GM12878 (cell line): Measurements from ENCODE around the gene GTPBP6. TPM values are rescaled to one million over a fixed set of nuclear protein-coding genes. Genes with fewer than 3 reads are reported as not detected.

Experiments used
- ATAC-seq: fragments of 200-7000 bp; cut with Tn5 transposase; 3 replicates; pipeline ENCODE4 v1.9.1; 2020; ENCODE audit warnings: mild to moderate bottlenecking, moderate library complexity
- BruUV-seq: library from RNA; stranded (reverse); fragments of 400-500 nt; replicated peaks from 2 replicates; lab custom pipeline; 2021; lab: Mats Ljungman, UMichigan
- CTCF ChIA-PET: fragments of 300-600 bp; sonication (Branson Sonifier 250); formaldehyde crosslinking; extraction: SDS; loops from one replicate; lab custom pipeline; 2021; ENCODE audit warnings: inconsistent platforms; lab: Yijun Ruan, JAX
- POLR2A ChIA-PET: fragments of 350-600 bp; formaldehyde crosslinking; extraction: SDS; loops from one replicate; lab custom pipeline; 2021; ENCODE audit warnings: inconsistent platforms; lab: Charles Lee
- RAD21 ChIA-PET: fragments of 300-600 bp; sonication (Branson Sonifier 250); formaldehyde crosslinking; loops from one replicate; lab custom pipeline; 2023; ENCODE audit warnings: antibody characterized with exemption; ENCODE audit not compliant: unreplicated experiment; lab: Charles Lee
- SMC1A ChIA-PET: fragments of 300-600 bp; sonication (Branson Sonifier 250); formaldehyde crosslinking; loops from one replicate; lab custom pipeline; 2023; ENCODE audit not compliant: unreplicated experiment, uncharacterized antibody; lab: Charles Lee
- DNase-seq: peaks from one replicate; pipeline ENCODE4 v3.0.0-alpha.2; 2011; ENCODE audit warnings: low read depth, low spot score
- FAIRE-seq: peaks from 3 replicates; lab custom pipeline; 2011; peaks lifted over from hg19 to GRCh38; lab: Jason Lieb, UNC
- H2AFZ ChIP-seq: 2 replicates; pipeline ENCODE4 v1.6.0; 2011; ENCODE audit warnings: low read depth, low read length, control low read depth; ENCODE audit not compliant: control insufficient read depth
- H3K27ac ChIP-seq: 2 replicates; pipeline ENCODE4 v1.5.1; 2011; ENCODE audit warnings: control low read depth; ENCODE audit not compliant: control insufficient read depth, insufficient read depth
- H3K27me3 ChIP-seq, 2 experiments: replicated peaks in 1 of 2; 2 replicates each; pipeline versions ENCODE4 v1.6.0 to v1.6.1; 2011; ENCODE audit warnings: low read length in 1 of 2; ENCODE audit not compliant: control insufficient read depth in 2 of 2, insufficient read depth in 2 of 2
- H3K36me3 ChIP-seq, 2 experiments: 2 replicates each; pipeline ENCODE4 v1.5.1; 2011; ENCODE audit warnings: low read length in 1 of 2; ENCODE audit not compliant: control insufficient read depth in 2 of 2, insufficient read depth in 2 of 2
- H3K4me1 ChIP-seq: 2 replicates; pipeline ENCODE4 v1.6.1; 2011; ENCODE audit warnings: mild to moderate bottlenecking, low read length, moderate library complexity, mixed read lengths; ENCODE audit not compliant: control insufficient read depth, insufficient read depth
- H3K4me2 ChIP-seq: 2 replicates; pipeline ENCODE4 v1.6.0; 2011; ENCODE audit warnings: control low read depth; ENCODE audit not compliant: control insufficient read depth, insufficient read depth
- H3K4me3 ChIP-seq: fragments of 200-600 bp; sonication (generic); 2 replicates; pipeline ENCODE4 v1.5.1; 2016
- H3K79me2 ChIP-seq: 2 replicates; pipeline ENCODE4 v1.6.0; 2011; ENCODE audit warnings: low read length; ENCODE audit not compliant: control insufficient read depth, insufficient read depth
- H3K9ac ChIP-seq: 2 replicates; pipeline ENCODE4 v1.8.0; 2011; ENCODE audit warnings: low read length, control low read depth, mixed read lengths; ENCODE audit not compliant: control insufficient read depth, insufficient read depth
- H3K9me3 ChIP-seq: replicated peaks from 3 replicates; pipeline ENCODE4 v1.5.1; 2011; ENCODE audit warnings: mild to moderate bottlenecking, low read length; ENCODE audit not compliant: control insufficient read depth, insufficient read depth
- H4K20me1 ChIP-seq: 2 replicates; pipeline ENCODE4 v1.6.0; 2011; ENCODE audit not compliant: control insufficient read depth, insufficient read depth
- ESRRA ChIP-seq: IDR thresholded peaks from 2 replicates; pipeline ENCODE4 v1.6.1; 2012; ENCODE audit warnings: mild to moderate bottlenecking, low read length, improper control_type of control experiment
- GATAD2B ChIP-seq: fragments of 450-650 bp; conservative IDR thresholded peaks from 2 replicates; pipeline ENCODE4 v1.6.1; 2017; ENCODE audit warnings: low read depth, mild to moderate bottlenecking, moderate library complexity
- LARP7 ChIP-seq: fragments of 450-650 bp; IDR thresholded peaks from 2 replicates; pipeline ENCODE4 v1.6.1; 2017; ENCODE audit warnings: mild to moderate bottlenecking
- NRF1 ChIP-seq: conservative IDR thresholded peaks from 2 replicates; pipeline ENCODE4 v1.6.1; 2011; ENCODE audit warnings: mild to moderate bottlenecking, low read depth, low read length, improper control_type of control experiment
- PML ChIP-seq: IDR thresholded peaks from 2 replicates; pipeline ENCODE4 v1.6.1; 2012; ENCODE audit warnings: low read length, inconsistent platforms
- RB1 ChIP-seq: fragments of 450-650 bp; formaldehyde crosslinking; IDR thresholded peaks from 2 replicates; pipeline ENCODE4 v1.6.1; 2017; ENCODE audit warnings: mild to moderate bottlenecking, borderline replicate concordance
- SMAD5 ChIP-seq: IDR thresholded peaks from 2 replicates; pipeline ENCODE4 v1.6.1; 2016; ENCODE audit warnings: antibody characterized with exemption, low read depth
- TAF1 ChIP-seq: IDR thresholded peaks from 2 replicates; pipeline ENCODE4 v1.6.1; 2011; ENCODE audit warnings: mild to moderate bottlenecking, low read depth, low read length, borderline replicate concordance
- TCF3 ChIP-seq: IDR thresholded peaks from 2 replicates; pipeline ENCODE4 v1.6.1; 2012; ENCODE audit warnings: low read depth, mild to moderate bottlenecking, low read length, borderline replicate concordance; ENCODE audit not compliant: insufficient read depth
- WGBS: methylation state at CpG from one replicate; pipeline ENCODE4 v1.1.6; 2016; ENCODE audit warnings: low lambda C conversion rate; ENCODE audit not compliant: insufficient replicate concordance, insufficient coverage; ENCODE audit errors: missing lambda C conversion rate; 5-methylcytosine and 5-hydroxymethylcytosine counted together
- in situ Hi-C: fragments of 300-500 bp; cut with MboI; formaldehyde crosslinking; loops from 9 replicates; pipeline ENCODE4 v1.14.3; 2018; ENCODE audit warnings: mixed read lengths
- intact Hi-C: fragments of 100-400 bp; cut with micrococcal nuclease; formaldehyde crosslinking; loops from one replicate; pipeline ENCODE4 v1.14.2; 2022; ENCODE audit not compliant: unreplicated experiment
- polyA plus RNA-seq, 11 experiments: library from polyadenylated mRNA; depleted of rRNA in 4 of 11; unstranded in 6 of 11; stranded (reverse) in 5 of 11; fragments of >200 nt; fragmentation: Nextera tagmentation in 4 of 11; fragmentation: Illumina TruSeq in 1 of 11; extraction: Ambion mirVana in 4 of 11; extraction: Trizol in 1 of 11; gene quantifications; 1 replicate in 1 of 11; 2 replicates in 10 of 11; pipeline versions ENCODE4 v1.2.1 to v1.2.3, GENCODE V29; 2011 to 2016; ENCODE audit warnings: inconsistent platforms in 2 of 11, missing spikeins in 2 of 11, low read depth in 1 of 11
- total RNA-seq, 4 experiments: library from RNA; depleted of rRNA in 3 of 4; stranded (reverse); fragments of >200 nt in 3 of 4; fragmentation: Illumina TruSeq in 1 of 4; extraction: Trizol in 1 of 4; gene quantifications; 2 replicates each; pipeline versions ENCODE4 v1.2.1 to v1.2.3, GENCODE V29; 2013 to 2021
- TF ChIP-seq, protein P1 (sequence below): IDR thresholded peaks from 2 replicates; pipeline ENCODE4 v1.6.1; 2011; ENCODE audit warnings: mild to moderate bottlenecking, low read depth, low read length, moderate library complexity; ENCODE audit not compliant: insufficient replicate concordance
- TF ChIP-seq, protein P2 (sequence below): IDR thresholded peaks from 2 replicates; pipeline ENCODE4 v1.6.1; 2012; ENCODE audit warnings: low read depth, low read length, improper control_type of control experiment
- TF ChIP-seq, protein P3 (sequence below): IDR thresholded peaks from 2 replicates; pipeline ENCODE4 v1.6.1; 2012; ENCODE audit warnings: low read depth, low read length, improper control_type of control experiment
- TF ChIP-seq, protein P4 (sequence below): fragments of 450-650 bp; IDR thresholded peaks from 2 replicates; pipeline ENCODE4 v1.6.1; 2017; ENCODE audit warnings: antibody characterized with exemption, mild to moderate bottlenecking, moderate library complexity
- TF ChIP-seq, protein P5 (sequence below), 3 experiments: IDR thresholded peaks in 2 of 3; conservative IDR thresholded peaks in 1 of 3; 2 replicates each; pipeline ENCODE4 v1.5.1; 2011; ENCODE audit warnings: low read depth in 3 of 3, low read length in 3 of 3, mild to moderate bottlenecking in 3 of 3, control low read depth in 2 of 3, moderate library complexity in 2 of 3, inconsistent platforms in 1 of 3, mixed read lengths in 1 of 3; ENCODE audit not compliant: control insufficient read depth in 2 of 3, insufficient read depth in 1 of 3; ENCODE audit errors: extremely low read depth in 1 of 3

Gene GTPBP6
- total and polyA plus RNA-seq, 10 of the 15 experiments (the other 5 are each of a cell fraction or from before 2014, with no cell fraction given): 0.31 to 71.0 (median 21.1) TPM

DNA sequence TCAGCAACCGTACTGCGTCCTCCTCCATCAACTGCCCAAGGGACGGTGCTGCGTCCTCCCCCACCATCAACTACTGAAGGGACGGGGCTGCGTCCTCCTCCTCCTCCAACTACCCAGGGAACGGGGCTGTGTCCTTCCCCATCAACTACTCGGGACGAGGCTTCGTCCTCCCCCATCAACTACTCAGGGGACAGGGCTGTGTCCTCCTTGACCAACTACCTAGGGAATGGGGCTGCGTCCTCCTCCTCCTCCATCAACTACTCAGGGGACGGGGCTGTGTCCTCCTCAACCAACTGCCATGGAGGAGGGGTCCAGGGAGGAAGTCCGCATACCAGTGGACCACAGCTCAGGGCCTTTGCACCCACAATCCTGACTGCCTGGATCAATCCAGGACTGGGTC lies 43.8 kb upstream of the GTPBP6 start:
- H3K4me1 ChIP-seq: no peaks in the 10 kb centered on the region
- no peak for ATAC-seq
- POLR2A ChIA-PET: no interaction called here
- no peak overlapping the region for H2AFZ ChIP-seq
- H3K4me3 ChIP-seq: no peak overlapping the region
- no peak for TF ChIP-seq SMAD5
- no peak for TF ChIP-seq GATAD2B
- TF ChIP-seq TAF1: no peak
- no peak for TF ChIP-seq RB1
- no peak for TF ChIP-seq ESRRA
- TF ChIP-seq, protein P1, sequence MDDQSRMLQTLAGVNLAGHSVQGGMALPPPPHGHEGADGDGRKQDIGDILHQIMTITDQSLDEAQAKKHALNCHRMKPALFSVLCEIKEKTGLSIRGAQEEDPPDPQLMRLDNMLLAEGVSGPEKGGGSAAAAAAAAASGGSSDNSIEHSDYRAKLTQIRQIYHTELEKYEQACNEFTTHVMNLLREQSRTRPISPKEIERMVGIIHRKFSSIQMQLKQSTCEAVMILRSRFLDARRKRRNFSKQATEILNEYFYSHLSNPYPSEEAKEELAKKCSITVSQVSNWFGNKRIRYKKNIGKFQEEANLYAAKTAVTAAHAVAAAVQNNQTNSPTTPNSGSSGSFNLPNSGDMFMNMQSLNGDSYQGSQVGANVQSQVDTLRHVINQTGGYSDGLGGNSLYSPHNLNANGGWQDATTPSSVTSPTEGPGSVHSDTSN: no peak
- no peak for TF ChIP-seq LARP7
- no peak for TF ChIP-seq NRF1
- TF ChIP-seq, protein P2, sequence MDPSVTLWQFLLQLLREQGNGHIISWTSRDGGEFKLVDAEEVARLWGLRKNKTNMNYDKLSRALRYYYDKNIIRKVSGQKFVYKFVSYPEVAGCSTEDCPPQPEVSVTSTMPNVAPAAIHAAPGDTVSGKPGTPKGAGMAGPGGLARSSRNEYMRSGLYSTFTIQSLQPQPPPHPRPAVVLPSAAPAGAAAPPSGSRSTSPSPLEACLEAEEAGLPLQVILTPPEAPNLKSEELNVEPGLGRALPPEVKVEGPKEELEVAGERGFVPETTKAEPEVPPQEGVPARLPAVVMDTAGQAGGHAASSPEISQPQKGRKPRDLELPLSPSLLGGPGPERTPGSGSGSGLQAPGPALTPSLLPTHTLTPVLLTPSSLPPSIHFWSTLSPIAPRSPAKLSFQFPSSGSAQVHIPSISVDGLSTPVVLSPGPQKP: no peak
- no peak for TF ChIP-seq PML
- TF ChIP-seq, protein P3, sequence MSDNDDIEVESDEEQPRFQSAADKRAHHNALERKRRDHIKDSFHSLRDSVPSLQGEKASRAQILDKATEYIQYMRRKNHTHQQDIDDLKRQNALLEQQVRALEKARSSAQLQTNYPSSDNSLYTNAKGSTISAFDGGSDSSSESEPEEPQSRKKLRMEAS: no peak
- TF ChIP-seq, protein P4, sequence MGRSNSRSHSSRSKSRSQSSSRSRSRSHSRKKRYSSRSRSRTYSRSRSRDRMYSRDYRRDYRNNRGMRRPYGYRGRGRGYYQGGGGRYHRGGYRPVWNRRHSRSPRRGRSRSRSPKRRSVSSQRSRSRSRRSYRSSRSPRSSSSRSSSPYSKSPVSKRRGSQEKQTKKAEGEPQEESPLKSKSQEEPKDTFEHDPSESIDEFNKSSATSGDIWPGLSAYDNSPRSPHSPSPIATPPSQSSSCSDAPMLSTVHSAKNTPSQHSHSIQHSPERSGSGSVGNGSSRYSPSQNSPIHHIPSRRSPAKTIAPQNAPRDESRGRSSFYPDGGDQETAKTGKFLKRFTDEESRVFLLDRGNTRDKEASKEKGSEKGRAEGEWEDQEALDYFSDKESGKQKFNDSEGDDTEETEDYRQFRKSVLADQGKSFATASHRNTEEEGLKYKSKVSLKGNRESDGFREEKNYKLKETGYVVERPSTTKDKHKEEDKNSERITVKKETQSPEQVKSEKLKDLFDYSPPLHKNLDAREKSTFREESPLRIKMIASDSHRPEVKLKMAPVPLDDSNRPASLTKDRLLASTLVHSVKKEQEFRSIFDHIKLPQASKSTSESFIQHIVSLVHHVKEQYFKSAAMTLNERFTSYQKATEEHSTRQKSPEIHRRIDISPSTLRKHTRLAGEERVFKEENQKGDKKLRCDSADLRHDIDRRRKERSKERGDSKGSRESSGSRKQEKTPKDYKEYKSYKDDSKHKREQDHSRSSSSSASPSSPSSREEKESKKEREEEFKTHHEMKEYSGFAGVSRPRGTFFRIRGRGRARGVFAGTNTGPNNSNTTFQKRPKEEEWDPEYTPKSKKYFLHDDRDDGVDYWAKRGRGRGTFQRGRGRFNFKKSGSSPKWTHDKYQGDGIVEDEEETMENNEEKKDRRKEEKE: no peak
- no peak for TF ChIP-seq TCF3
- TF ChIP-seq, protein P5, sequence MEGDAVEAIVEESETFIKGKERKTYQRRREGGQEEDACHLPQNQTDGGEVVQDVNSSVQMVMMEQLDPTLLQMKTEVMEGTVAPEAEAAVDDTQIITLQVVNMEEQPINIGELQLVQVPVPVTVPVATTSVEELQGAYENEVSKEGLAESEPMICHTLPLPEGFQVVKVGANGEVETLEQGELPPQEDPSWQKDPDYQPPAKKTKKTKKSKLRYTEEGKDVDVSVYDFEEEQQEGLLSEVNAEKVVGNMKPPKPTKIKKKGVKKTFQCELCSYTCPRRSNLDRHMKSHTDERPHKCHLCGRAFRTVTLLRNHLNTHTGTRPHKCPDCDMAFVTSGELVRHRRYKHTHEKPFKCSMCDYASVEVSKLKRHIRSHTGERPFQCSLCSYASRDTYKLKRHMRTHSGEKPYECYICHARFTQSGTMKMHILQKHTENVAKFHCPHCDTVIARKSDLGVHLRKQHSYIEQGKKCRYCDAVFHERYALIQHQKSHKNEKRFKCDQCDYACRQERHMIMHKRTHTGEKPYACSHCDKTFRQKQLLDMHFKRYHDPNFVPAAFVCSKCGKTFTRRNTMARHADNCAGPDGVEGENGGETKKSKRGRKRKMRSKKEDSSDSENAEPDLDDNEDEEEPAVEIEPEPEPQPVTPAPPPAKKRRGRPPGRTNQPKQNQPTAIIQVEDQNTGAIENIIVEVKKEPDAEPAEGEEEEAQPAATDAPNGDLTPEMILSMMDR (IDR thresholded peaks at IDR 0.05 in 2 of 3, conservative IDR thresholded peaks at IDR 0.05 in 1 of 3; ENCODE audit: control insufficient read depth in 2 of 3, extremely low read depth in 1 of 3, insufficient read depth in 1 of 3, low read depth in 3 of 3, low read length in 3 of 3): no peak
- TF ChIP-seq, all 136 proteins: peak for 0
- no peaks in the 10 kb centered on the region for H4K20me1 ChIP-seq
- H3K36me3 ChIP-seq: no peaks in the 10 kb centered on the region
- no peak overlapping the region for H3K9ac ChIP-seq
- H3K79me2 ChIP-seq: no peaks in the 10 kb centered on the region
- no peak overlapping the region for H3K27ac ChIP-seq
- intact Hi-C loops: no loop called here
- in situ Hi-C loops: no loop called here
- H3K27me3 ChIP-seq: no peaks in the 10 kb centered on the region
- FAIRE-seq (no peak), DNase-seq (no peak)
- WGBS: 92% methylated on average over 13 of the region's 13 CpGs
- no TSS peak for BruUV-seq
- H3K9me3 ChIP-seq: peaks cover 3% of the 10 kb centered on the region; the same call in 2 of the 3 replicates
- RAD21 ChIA-PET: no interaction called here
- SMC1A ChIA-PET: no interaction called here
- H3K4me2 ChIP-seq: no peak overlapping the region
- CTCF ChIA-PET: no interaction called here
